K562 (cell line): ENCODE results near the gene GOLIM4.

Source experiments
- ARNT ChIP-seq, 2 experiments: fragments of 450-650 bp; IDR thresholded peaks; 2 replicates each; pipeline ENCODE4 v1.6.1; 2016; ENCODE audit warnings: mild to moderate bottlenecking in 1 of 2
- CBX1 ChIP-seq: sonication (generic); IDR thresholded peaks from 2 replicates; pipeline ENCODE4 v1.6.1; 2016; ENCODE audit warnings: antibody characterized with exemption, low read depth, mild to moderate bottlenecking
- EZH2 ChIP-seq: IDR thresholded peaks from 2 replicates; pipeline ENCODE4 v1.6.1; 2012; ENCODE audit warnings: low read depth, mild to moderate bottlenecking, inconsistent platforms, low read length, borderline replicate concordance
- FOXK2 ChIP-seq, 2 experiments: fragments of 450-650 bp; IDR thresholded peaks in 1 of 2; conservative IDR thresholded peaks in 1 of 2; 2 replicates each; pipeline ENCODE4 v1.6.1; 2016; ENCODE audit warnings: low read depth in 2 of 2, mild to moderate bottlenecking in 1 of 2
- NFIC ChIP-seq: fragments of 450-650 bp; IDR thresholded peaks from 2 replicates; pipeline ENCODE4 v1.6.1; 2017; ENCODE audit warnings: mild to moderate bottlenecking, inconsistent platforms
- PHF21A ChIP-seq: fragments of 450-650 bp; IDR thresholded peaks from 2 replicates; pipeline ENCODE4 v1.6.1; 2017; ENCODE audit warnings: low read depth, borderline replicate concordance
- POLR2AphosphoS5 ChIP-seq: IDR thresholded peaks from 2 replicates; pipeline ENCODE4 v1.6.1; 2011; ENCODE audit warnings: mild to moderate bottlenecking, low read depth, low read length, moderate library complexity; ENCODE audit not compliant: control insufficient read depth, insufficient read depth
- POU5F1 ChIP-seq: fragments of 150-350 bp; IDR thresholded peaks from 2 replicates; pipeline ENCODE4 v1.6.1; 2014; ENCODE audit warnings: borderline replicate concordance, low read length, low read depth, mild to moderate bottlenecking; ENCODE audit not compliant: partially characterized antibody
- SP1 ChIP-seq: sonication (generic); formaldehyde crosslinking; IDR thresholded peaks from 2 replicates; pipeline ENCODE4 v1.8.1; 2022; ENCODE audit warnings: mild to moderate bottlenecking, missing genetic modification reagents
- SUPT5H ChIP-seq: fragments of 450-650 bp; IDR thresholded peaks from 2 replicates; pipeline ENCODE4 v1.6.1; 2016
- ZNF232 ChIP-seq: sonication (generic); formaldehyde crosslinking; IDR thresholded peaks from 2 replicates; pipeline ENCODE4 v1.8.0; 2022; ENCODE audit warnings: mild to moderate bottlenecking, missing genetic modification reagents
- ZNF444 ChIP-seq: fragments of 250-450 bp; sonication (Bioruptor Pico); IDR thresholded peaks from 2 replicates; pipeline ENCODE4 v1.4.0; 2020; ENCODE audit warnings: mild to moderate bottlenecking, moderate library complexity
- TF ChIP-seq, protein P1 (sequence below): sonication (generic); formaldehyde crosslinking; IDR thresholded peaks from 2 replicates; pipeline ENCODE4 v1.8.1; 2023; ENCODE audit warnings: mild to moderate bottlenecking, missing genetic modification reagents

DNA sequence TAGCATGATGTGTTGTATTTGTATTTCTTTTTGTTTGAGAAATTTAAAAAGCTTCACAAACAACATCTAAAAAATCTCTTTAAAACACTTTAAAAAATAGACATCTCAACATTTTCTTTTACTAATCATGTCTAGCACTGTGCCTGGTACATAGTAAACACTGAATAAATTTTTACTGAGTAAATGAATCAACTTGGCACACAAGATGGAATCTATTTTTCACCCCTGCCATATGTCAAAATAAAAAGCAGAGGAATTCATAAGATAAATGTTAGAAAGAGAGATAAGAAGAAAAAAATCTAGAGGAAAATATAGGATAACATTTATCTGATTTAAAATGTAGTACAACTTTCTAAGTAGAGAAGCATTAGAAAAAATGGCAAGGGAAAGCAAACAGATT lies 8.6 kb upstream of the GOLIM4 start:
- TF ChIP-seq POU5F1 (no peak), CBX1 (no peak), ZNF444 (CRISPR knock-in tag) (no peak), POLR2AphosphoS5 (no peak), EZH2 (no peak), SP1 (CRISPR knock-in tag) (no peak), ARNT (IDR thresholded peaks at IDR 0.05) (no peak), FOXK2 (conservative IDR thresholded peaks at IDR 0.05 in 1 of 2, IDR thresholded peaks at IDR 0.05 in 1 of 2; ENCODE audit: low read depth in 2 of 2) (no peak), SUPT5H (no peak), NFIC (no peak), PHF21A (no peak), ZNF232 (CRISPR knock-in tag) (no peak)
- TF ChIP-seq, protein P1, sequence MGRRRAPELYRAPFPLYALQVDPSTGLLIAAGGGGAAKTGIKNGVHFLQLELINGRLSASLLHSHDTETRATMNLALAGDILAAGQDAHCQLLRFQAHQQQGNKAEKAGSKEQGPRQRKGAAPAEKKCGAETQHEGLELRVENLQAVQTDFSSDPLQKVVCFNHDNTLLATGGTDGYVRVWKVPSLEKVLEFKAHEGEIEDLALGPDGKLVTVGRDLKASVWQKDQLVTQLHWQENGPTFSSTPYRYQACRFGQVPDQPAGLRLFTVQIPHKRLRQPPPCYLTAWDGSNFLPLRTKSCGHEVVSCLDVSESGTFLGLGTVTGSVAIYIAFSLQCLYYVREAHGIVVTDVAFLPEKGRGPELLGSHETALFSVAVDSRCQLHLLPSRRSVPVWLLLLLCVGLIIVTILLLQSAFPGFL (CRISPR knock-in tag), result no peak
